ENCODE results near the gene RPP25L.
"Not testable (repeated sequence)": the region's sequence is repeated elsewhere in the genome, so short reads cannot be mapped to it uniquely, and the experiment has no call there.

RPP25L gene, protein sequence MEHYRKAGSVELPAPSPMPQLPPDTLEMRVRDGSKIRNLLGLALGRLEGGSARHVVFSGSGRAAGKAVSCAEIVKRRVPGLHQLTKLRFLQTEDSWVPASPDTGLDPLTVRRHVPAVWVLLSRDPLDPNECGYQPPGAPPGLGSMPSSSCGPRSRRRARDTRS

GRCh38 chr9:34611811-34612787 is at the start of gene RPP25L:
TSS of gene RPP25L (minus strand) at chr9:34612097. CDS start at chr9:34611296, 801 bp downstream.
- DNase-seq, result peak; percentile 35

- DNase-seq, result no peak
Observed at GRCh38 chr9:34659592-34660253, 47.8 kb upstream of the RPP25L start.

DNA sequence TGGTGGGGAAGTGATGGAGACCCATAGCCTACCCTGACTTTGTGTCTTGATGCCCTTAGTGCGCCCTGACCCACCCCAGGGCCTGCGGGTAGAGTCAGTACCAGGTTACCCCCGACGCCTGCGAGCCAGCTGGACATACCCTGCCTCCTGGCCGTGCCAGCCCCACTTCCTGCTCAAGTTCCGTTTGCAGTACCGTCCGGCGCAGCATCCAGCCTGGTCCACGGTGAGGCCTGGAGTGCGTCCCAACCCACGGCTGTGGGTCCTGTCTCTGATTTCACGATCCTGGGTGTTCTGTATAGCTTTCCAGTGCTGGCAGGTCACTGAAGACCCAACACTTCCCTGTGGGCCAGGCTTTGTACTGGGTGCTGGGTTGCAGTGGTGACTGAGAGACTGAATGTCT is 46.6 kb upstream of the RPP25L start:
- DNase-seq, result no peak

- DNase-seq, result no peak
Observed at GRCh38 chr9:34656992-34657391, 45.1 kb upstream of the RPP25L start.

- DNase-seq, result no peak
Observed at GRCh38 chr9:34655394-34655793, 43.5 kb upstream of the RPP25L start.

- DNase-seq, result peak; percentile 33
Observed at GRCh38 chr9:34654323-34655051, 42.6 kb upstream of the RPP25L start.

DNA sequence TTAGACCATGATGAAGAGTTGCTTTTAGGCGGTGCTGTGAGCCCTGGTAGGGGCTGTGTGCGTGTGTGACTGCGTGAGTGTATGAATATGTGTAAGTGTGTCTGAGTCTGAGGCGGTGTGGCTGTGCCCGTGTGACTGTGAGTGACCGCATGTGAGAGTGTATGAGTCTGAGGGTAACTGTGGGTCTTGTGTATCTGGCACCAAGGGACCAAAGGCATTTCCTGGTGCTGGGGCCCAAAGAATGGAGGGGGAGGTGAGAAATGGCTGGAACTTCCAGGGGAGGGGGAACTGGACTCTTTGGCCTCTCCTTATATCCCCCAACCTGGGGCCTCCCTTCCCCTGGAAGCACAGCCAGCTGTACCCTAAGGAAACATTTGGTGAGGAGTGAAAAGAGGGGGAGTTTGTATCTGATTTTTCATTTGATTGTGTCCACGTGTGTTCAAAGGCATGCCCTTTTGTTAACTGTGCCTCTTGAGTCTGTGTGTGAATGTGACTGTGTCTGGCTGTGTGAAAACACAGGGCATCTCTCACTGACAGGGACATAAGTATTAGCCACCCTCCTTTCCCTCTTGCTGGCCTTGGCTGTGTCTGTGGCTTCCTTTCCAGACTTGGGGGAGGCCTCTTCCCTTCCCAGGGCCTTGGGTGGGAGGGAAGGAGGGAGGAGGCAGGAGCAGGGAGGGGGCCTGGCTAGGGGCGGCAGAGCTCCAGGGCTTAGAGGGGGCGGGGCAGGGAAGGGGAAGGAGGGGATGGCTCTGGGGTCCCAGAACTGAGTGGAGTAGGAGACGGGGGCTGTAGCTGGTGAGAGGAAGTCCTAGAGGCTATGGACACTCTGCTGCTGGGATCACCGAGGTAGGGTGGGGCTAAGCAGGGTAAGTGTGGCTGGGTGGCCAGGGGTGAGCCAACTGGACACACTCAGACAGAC is 41.5 kb upstream of the RPP25L start:
- DNase-seq, result no peak

GRCh38 chr9:34652602-34653000 is 40.7 kb upstream of the RPP25L start:
- DNase-seq, result no peak

DNA sequence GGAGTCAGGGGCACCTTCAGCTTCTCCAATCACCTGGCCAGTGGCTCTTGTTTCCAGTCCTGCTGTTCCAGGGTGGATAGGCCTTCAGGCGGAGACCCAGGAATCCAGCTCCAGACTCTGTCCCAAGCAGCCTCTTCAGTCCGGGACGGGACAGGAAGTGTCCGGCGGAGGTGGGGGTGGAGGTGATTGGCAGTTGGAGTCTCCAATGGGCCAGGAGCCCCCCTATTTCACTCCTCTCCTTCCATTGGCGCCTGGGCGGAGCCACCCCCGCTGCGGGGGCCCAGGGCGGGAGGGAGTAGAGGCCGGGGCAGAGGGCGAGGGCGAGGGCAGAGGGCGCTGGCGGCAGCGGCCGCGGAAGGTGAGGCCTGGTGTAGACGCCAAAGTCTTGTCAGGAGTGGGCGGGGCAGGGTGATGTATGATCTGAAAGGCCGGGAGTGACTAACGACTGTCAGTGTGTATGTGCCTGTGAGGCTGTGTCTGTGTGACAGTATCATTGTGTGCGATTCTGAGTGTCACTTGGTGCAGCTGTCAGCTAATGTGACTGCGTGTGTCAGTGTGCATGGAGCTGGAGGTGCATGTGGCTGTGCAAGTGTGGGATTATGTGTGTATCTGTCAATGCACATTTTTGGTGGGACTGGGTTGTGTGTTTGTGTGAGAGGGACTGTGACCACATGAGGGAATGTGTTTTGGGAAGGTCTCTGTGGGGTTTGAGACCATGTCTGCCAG is 40.1 kb upstream of the RPP25L start, which contains the start of gene IL11RA:
IL11RA (plus strand) TSS at position 310 of the 726 bp plus-strand sequence. CDS start 3,033 bp downstream, outside the sequence.
- peak; percentile 14 for DNase-seq

DNA sequence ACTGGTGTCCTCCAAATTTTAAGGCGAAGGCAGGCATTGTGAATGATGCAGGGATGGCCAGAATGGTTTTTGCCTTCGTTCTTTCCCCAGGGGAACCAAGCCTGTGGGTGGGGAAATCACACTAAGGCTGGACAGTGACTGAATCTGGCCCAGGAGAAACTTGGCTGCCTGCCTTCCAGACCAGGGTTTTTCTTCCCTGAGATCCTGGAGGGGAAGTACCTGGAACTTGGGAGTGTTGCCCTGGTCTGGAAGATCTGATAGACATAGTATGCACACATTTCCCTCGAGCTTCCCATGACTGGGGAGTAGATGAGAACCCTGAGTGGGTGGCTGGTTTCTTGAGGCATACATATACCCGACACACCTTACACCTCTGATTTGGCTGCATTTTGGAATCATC is 39.4 kb upstream of the RPP25L start:
- DNase-seq, result no peak

DNA sequence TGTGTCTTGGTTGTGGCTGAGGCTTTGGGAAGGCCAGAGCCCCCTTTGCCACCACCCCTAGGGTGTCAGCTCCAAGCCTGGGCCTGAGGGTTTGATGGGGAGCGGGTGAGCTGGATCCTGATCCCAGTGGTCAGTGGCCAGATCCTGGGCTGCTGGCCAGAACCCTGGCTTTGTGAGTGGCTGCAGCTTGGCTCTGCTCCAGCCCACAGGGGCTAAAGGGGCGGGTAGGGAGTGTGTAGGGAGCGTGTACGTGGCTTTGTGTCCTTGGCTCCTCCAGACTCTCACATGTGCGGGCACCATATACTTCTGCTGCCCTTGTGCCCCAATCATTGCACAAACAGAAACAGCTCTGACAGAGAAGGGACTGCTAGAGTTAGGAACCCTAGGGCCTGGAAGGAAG is 38.9 kb upstream of the RPP25L start:
- no peak for DNase-seq

GRCh38 chr9:34648673-34649072 is 36.8 kb upstream of the RPP25L start:
- DNase-seq, result no peak

DNA sequence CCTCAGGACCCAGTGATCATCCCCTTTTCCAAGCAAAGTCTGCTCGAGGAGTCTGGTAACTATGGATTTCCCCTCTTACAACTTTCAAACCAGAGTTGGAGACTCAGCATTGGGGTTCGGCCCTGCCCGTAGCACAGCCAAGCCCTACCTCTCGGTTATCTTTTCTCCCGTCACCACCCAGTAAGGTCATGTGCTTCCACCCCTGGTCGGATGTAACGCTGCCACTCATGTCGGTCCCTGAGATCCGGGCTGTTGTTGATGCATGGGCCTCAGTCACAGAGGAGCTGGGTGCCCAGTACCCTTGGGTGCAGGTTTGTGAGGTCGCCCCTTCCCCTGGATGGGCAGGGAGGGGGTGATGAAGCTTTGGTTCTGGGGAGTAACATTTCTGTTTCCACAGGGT is 35.8 kb upstream of the RPP25L start:
- DNase-seq, result no peak

- DNase-seq, result no peak
Observed at GRCh38 chr9:34647084-34647403, 35.1 kb upstream of the RPP25L start.

GRCh38 chr9:34646211-34647083 is 34.5 kb upstream of the RPP25L start, which contains the start of gene GALT:
TSS of gene GALT (plus strand) at chr9:34646675. CDS start at chr9:34646705, 30 bp downstream.
- peak; percentile 78 for DNase-seq

DNA sequence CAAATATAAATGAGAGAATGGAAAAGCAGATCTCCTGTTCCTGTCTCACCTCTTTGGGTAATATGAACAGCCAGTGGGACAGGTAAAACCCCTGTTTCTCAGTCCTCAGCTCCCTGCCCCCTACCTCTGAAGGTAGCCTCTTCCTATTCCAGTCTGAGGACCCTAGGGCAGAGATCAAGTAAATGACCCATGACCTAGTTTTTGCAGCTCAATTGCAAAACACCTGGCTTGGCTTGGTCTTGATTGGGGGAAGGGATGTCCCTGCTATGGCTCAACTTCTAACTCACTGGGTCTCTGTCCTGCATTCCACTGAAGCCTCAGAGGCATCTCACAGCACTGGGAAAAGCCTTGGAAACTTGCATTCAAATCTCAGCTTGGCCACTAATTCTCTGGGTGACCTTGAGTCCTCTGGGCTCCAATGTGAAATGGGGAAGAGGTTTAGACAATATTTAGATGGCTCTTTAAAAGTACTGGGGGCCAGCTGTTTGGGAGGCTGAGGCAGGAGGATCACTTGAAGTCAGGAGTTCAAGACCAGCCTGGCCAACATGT is 32.9 kb upstream of the RPP25L start:
- DNase-seq, result no peak

DNA sequence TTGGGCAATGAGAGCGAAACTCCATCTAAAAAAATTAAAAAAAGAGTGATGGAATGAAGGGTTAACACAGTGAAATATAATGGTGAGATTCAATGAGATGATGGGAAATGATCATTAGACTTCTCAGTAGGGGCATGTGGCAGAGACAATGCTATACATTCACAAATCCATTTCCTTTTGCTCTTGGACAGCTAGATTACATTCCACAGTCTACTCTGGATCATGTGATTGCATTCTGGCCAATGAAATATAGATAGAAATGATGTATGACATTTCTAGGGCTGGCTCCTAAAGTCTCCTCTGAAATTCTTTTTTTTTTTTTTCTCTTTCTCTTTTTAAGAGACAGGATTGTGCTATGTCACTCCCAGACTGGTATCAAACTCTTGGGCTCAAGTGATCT is 30.8 kb upstream of the RPP25L start:
- no peak for DNase-seq

DNA sequence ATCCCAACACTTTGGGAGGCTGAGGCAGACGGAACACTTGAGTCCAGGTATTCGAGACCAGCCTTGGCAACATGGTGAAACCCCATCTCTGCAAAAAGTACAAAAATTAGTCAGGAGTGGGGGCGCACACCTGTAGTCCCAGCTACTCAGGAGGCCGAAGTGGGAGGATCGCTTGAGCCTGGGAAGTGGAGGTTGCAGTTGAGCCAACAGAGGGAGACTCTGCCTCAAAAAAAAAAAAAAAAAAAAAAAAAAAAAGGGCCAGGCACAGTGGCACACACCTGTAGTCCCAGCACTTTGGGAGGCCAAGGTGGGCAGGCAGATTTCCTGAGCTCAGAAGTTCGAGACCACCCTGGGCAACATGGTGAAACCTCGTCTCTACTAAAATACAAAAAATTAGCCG is 27.4 kb upstream of the RPP25L start:
- DNase-seq, result not testable (repeated sequence)

- no peak for DNase-seq
Observed at GRCh38 chr9:34638138-34638445, 26.2 kb upstream of the RPP25L start.

All from NCI-H2029 treated with DMSO at 0.1 percent for 48 hours (cell line).